IMR-90 (cell line): ENCODE data around the gene PTX4. TPM values are rescaled to one million over a fixed set of nuclear protein-coding genes. Genes with fewer than 3 reads are reported as not detected.

ENCODE experiments used
- ATAC-seq: fragments of 200-7000 bp; cut with Tn5 transposase; 2 replicates; pipeline ENCODE4 v1.9.1; 2020; ENCODE audit warnings: low read depth, mild to moderate bottlenecking, moderate library complexity
- BruUV-seq: library from RNA; stranded (reverse); fragments of 400-500 nt; replicated peaks from 2 replicates; lab custom pipeline; 2021; lab: Mats Ljungman, UMichigan
- CTCF ChIA-PET: fragments of 300-600 bp; formaldehyde crosslinking; extraction: SDS; loops from one replicate; lab custom pipeline; 2021; ENCODE audit warnings: antibody characterized with exemption; lab: Yijun Ruan, JAX
- POLR2A ChIA-PET: fragments of 300-600 bp; sonication (Branson Sonifier 250); formaldehyde crosslinking; loops from one replicate; lab custom pipeline; 2022; ENCODE audit warnings: antibody characterized with exemption; ENCODE audit not compliant: unreplicated experiment; lab: Charles Lee
- DNase-seq: peaks from one replicate; pipeline ENCODE4 v3.0.0; 2013
- H2AFZ ChIP-seq: replicated peaks from 2 replicates; pipeline ENCODE3; 2013; ENCODE audit warnings: low read length, mild to moderate bottlenecking; ENCODE audit not compliant: poor library complexity
- H2AK5ac ChIP-seq: 2 replicates; pipeline ENCODE4 v1.6.1; 2013; ENCODE audit warnings: low read depth, low read length, inconsistent platforms
- H2AK9ac ChIP-seq: replicated peaks from 2 replicates; pipeline ENCODE3; 2013; ENCODE audit warnings: mild to moderate bottlenecking, low read depth, low read length, moderate library complexity; ENCODE audit not compliant: poor library complexity
- H2BK120ac ChIP-seq: 2 replicates; pipeline ENCODE4 v1.6.1; 2013; ENCODE audit warnings: low read depth, low read length, inconsistent platforms
- H2BK15ac ChIP-seq: 3 replicates; pipeline ENCODE4 v1.6.1; 2013; ENCODE audit warnings: low read depth, low read length, inconsistent platforms
- H2BK20ac ChIP-seq: 2 replicates; pipeline ENCODE4 v1.6.1; 2013; ENCODE audit warnings: low read depth, mild to moderate bottlenecking, inconsistent platforms, low read length, moderate library complexity
- H2BK5ac ChIP-seq: 2 replicates; pipeline ENCODE4 v1.6.1; 2013; ENCODE audit warnings: mild to moderate bottlenecking, low read depth, low read length, inconsistent platforms; ENCODE audit not compliant: poor library complexity, severe bottlenecking
- H3K14ac ChIP-seq: replicated peaks from 2 replicates; pipeline ENCODE4 v1.6.1; 2013; ENCODE audit warnings: low read depth, low read length, inconsistent platforms
- H3K18ac ChIP-seq: 2 replicates; pipeline ENCODE4 v1.6.1; 2013; ENCODE audit warnings: low read depth, low read length, control low read depth
- H3K23ac ChIP-seq: 2 replicates; pipeline ENCODE4 v1.6.1; 2013; ENCODE audit warnings: low read depth, low read length, inconsistent platforms
- H3K27ac ChIP-seq: 2 replicates; pipeline ENCODE4 v1.5.1; 2013; ENCODE audit warnings: mild to moderate bottlenecking, control low read depth, low read length; ENCODE audit not compliant: insufficient read depth
- H3K27me3 ChIP-seq: 2 replicates; pipeline ENCODE4 v1.6.1; 2013; ENCODE audit warnings: low read length; ENCODE audit not compliant: control insufficient read depth, insufficient read depth
- H3K36me3 ChIP-seq: 2 replicates; pipeline ENCODE4 v1.6.1; 2013; ENCODE audit warnings: low read length, mixed read lengths; ENCODE audit not compliant: control insufficient read depth, insufficient read depth
- H3K4ac ChIP-seq: 2 replicates; pipeline ENCODE4 v1.6.1; 2013; ENCODE audit warnings: low read depth, low read length, inconsistent platforms
- H3K4me1 ChIP-seq: 2 replicates; pipeline ENCODE4 v1.6.1; 2013; ENCODE audit warnings: low read length, mixed read lengths; ENCODE audit not compliant: control insufficient read depth, insufficient read depth
- H3K4me2 ChIP-seq: 2 replicates; pipeline ENCODE4 v1.6.1; 2013; ENCODE audit warnings: low read depth, mild to moderate bottlenecking, control low read depth, low read length, moderate library complexity
- H3K4me3 ChIP-seq: 2 replicates; pipeline ENCODE4 v1.5.1; 2013; ENCODE audit warnings: low read depth, mild to moderate bottlenecking, control low read depth, low read length, moderate library complexity; ENCODE audit not compliant: insufficient read depth
- H3K56ac ChIP-seq: 2 replicates; pipeline ENCODE4 v1.6.1; 2013; ENCODE audit warnings: low read length, inconsistent platforms; ENCODE audit not compliant: insufficient read depth; ENCODE audit errors: extremely low read depth
- H3K79me1 ChIP-seq, 2 experiments: 2 replicates each; pipeline ENCODE4 v1.6.1; 2013; ENCODE audit warnings: low read length in 2 of 2, inconsistent platforms in 1 of 2, low read depth in 1 of 2
- H3K9ac ChIP-seq: 2 replicates; pipeline ENCODE4 v1.6.1; 2013; ENCODE audit warnings: low read depth, low read length, control low read depth
- H3K9me1 ChIP-seq: 2 replicates; pipeline ENCODE4 v1.6.1; 2013; ENCODE audit warnings: low read length, inconsistent platforms; ENCODE audit not compliant: insufficient read depth
- H3K9me3 ChIP-seq: 2 replicates; pipeline ENCODE4 v1.6.1; 2013; ENCODE audit warnings: low read length; ENCODE audit not compliant: control insufficient read depth, insufficient read depth
- H4K20me1 ChIP-seq: 2 replicates; pipeline ENCODE4 v1.6.1; 2013; ENCODE audit warnings: low read length, inconsistent platforms; ENCODE audit not compliant: insufficient read depth
- H4K5ac ChIP-seq: 2 replicates; pipeline ENCODE4 v1.6.1; 2013; ENCODE audit warnings: mild to moderate bottlenecking, low read depth, low read length, control low read depth
- H4K8ac ChIP-seq, 2 experiments: 2 replicates each; pipeline ENCODE4 v1.6.1; 2013; ENCODE audit warnings: low read depth in 2 of 2, low read length in 2 of 2, control low read depth in 1 of 2, inconsistent platforms in 1 of 2
- H4K91ac ChIP-seq: 2 replicates; pipeline ENCODE4 v1.6.1; 2013; ENCODE audit warnings: low read depth, low read length, inconsistent platforms; ENCODE audit not compliant: insufficient read depth
- MAFK ChIP-seq: IDR thresholded peaks from 2 replicates; pipeline ENCODE4 v1.6.1; 2012; ENCODE audit warnings: low read depth, low read length, improper control_type of control experiment
- MAZ ChIP-seq: IDR thresholded peaks from 2 replicates; pipeline ENCODE4 v1.6.1; 2012; ENCODE audit warnings: low read depth, mild to moderate bottlenecking, low read length, improper control_type of control experiment, moderate library complexity, borderline replicate concordance
- SMC3 ChIP-seq: fragments of 150-350 bp; IDR thresholded peaks from 2 replicates; pipeline ENCODE4 v1.6.1; 2016; ENCODE audit warnings: low read depth, mild to moderate bottlenecking, antibody characterized with exemption, low read length, moderate library complexity
- WGBS, 2 experiments: methylation state at CpG; one replicate each; pipeline versions ENCODE4 v1.1.5 to v1.1.7; 2013; ENCODE audit warnings: missing lambda C conversion rate in 2 of 2; ENCODE audit not compliant: insufficient read length in 1 of 2; ENCODE audit errors: extremely low coverage in 2 of 2; 5-methylcytosine and 5-hydroxymethylcytosine counted together
- dilution Hi-C: fragments of 300-500 bp; cut with HindIII; formaldehyde crosslinking; loops from one replicate; pipeline ENCODE4 v1.14.3; 2018; ENCODE audit warnings: low sequenced_read_pairs; ENCODE audit not compliant: unreplicated experiment
- in situ Hi-C: fragments of 300-500 bp; cut with MboI; formaldehyde crosslinking; loops from 3 replicates; pipeline ENCODE4 v1.14.3; 2019; ENCODE audit warnings: low sequenced_read_pairs, inconsistent platforms, mixed read lengths
- intact Hi-C: fragments of 100-400 bp; cut with micrococcal nuclease; formaldehyde crosslinking; loops from 2 replicates; pipeline ENCODE4 v1.10.0; 2022
- polyA plus RNA-seq, 3 experiments: library from polyadenylated mRNA; depleted of rRNA; stranded (reverse); fragments of >200 nt; gene quantifications; 2 replicates each; pipeline ENCODE4 v1.2.3, GENCODE V29; 2012; ENCODE audit warnings: low replicate concordance in 1 of 3
- total RNA-seq: library from RNA; depleted of rRNA; stranded (reverse); fragments of >200 nt; gene quantifications from 2 replicates; pipeline ENCODE4 v1.2.3, GENCODE V29; 2012
- TF ChIP-seq, protein P1 (sequence below): fragments of 150-350 bp; IDR thresholded peaks from 2 replicates; pipeline ENCODE4 v1.6.1; 2017; ENCODE audit warnings: mild to moderate bottlenecking, antibody characterized with exemption, low read length, low read depth
- TF ChIP-seq, protein P2 (sequence below): fragments of 150-350 bp; IDR thresholded peaks from 2 replicates; pipeline ENCODE4 v1.6.1; 2016; ENCODE audit warnings: low read depth, mild to moderate bottlenecking, low read length, moderate library complexity, borderline replicate concordance

PTX4 gene
- total and polyA plus RNA-seq, 2 of the 4 experiments (the other 2 are of a cell fraction) = 0.07 TPM; not detected in 1

DNA sequence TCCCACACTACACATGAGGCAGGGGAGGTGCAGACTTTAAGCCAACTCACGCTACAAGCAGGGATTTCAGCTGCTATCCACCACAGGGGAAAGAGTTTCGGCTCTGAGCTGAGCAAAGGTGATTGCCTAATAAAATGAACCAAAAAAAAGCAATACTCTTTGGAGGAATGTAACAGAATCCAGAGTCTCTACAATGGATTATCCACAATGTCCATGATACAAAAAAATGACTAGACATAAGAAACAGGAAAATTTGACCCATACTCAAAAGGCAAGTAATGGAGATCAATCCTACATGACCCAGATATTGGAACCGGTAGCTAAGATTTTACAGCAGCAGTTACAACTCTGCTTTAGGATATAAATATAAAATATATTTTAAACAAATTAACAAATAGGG, 25.8 kb upstream of the PTX4 start:
- WGBS, 2 experiments = no CpG with 5 or more reads among the region's 3 CpGs
- Histone ChIP-seq H2AK9ac (no peak overlapping the region), H3K9me1 (no peaks in the 10 kb centered on the region), H4K5ac (no peak overlapping the region), H2AFZ (no peak overlapping the region), H3K4me1 (no peaks in the 10 kb centered on the region), H4K91ac (no peak overlapping the region), H3K56ac (no peak overlapping the region), H3K23ac (no peak overlapping the region), H3K4ac (no peak overlapping the region), H3K14ac (no peak overlapping the region), H3K79me1 (no peaks in the 10 kb centered on the region), H2BK120ac (no peak overlapping the region), H2BK15ac (no peak overlapping the region), H3K27ac (no peak overlapping the region), H3K9ac (no peak overlapping the region), H3K18ac (no peak overlapping the region), H4K20me1 (no peaks in the 10 kb centered on the region), H3K27me3 (no peaks in the 10 kb centered on the region), H3K4me2 (no peak overlapping the region), H2BK20ac (no peak overlapping the region), H3K9me3 (peaks cover 4% of the 10 kb centered on the region), H3K36me3 (peaks cover 21% of the 10 kb centered on the region), H3K4me3 (no peak overlapping the region), H4K8ac (no peak overlapping the region), H2AK5ac (no peak overlapping the region), H2BK5ac (no peak overlapping the region)
- dilution Hi-C loops = no loop called here
- in situ Hi-C loops = no loop called here
- ChIA-PET POLR2A (no interaction called here), CTCF (no interaction called here)
- BruUV-seq = no TSS peak
- ATAC-seq (no peak), DNase-seq (no peak)
- intact Hi-C loops = no loop called here
- no peak for TF ChIP-seq SMC3
- TF ChIP-seq, protein P1, sequence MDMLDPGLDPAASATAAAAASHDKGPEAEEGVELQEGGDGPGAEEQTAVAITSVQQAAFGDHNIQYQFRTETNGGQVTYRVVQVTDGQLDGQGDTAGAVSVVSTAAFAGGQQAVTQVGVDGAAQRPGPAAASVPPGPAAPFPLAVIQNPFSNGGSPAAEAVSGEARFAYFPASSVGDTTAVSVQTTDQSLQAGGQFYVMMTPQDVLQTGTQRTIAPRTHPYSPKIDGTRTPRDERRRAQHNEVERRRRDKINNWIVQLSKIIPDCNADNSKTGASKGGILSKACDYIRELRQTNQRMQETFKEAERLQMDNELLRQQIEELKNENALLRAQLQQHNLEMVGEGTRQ = no peak
- no peak for TF ChIP-seq MAFK
- TF ChIP-seq, protein P2, sequence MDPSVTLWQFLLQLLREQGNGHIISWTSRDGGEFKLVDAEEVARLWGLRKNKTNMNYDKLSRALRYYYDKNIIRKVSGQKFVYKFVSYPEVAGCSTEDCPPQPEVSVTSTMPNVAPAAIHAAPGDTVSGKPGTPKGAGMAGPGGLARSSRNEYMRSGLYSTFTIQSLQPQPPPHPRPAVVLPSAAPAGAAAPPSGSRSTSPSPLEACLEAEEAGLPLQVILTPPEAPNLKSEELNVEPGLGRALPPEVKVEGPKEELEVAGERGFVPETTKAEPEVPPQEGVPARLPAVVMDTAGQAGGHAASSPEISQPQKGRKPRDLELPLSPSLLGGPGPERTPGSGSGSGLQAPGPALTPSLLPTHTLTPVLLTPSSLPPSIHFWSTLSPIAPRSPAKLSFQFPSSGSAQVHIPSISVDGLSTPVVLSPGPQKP = no peak
- no peak for TF ChIP-seq MAZ
